Peyer's patch (tissue), 4 donors: ENCODE data around the gene GPC2.

Source experiments
- CTCF ChIP-seq, 6 experiments: fragments of 450-650 bp in 4 of 6; fragments of 200-600 bp in 2 of 6; sonication (generic) in 1 of 6; IDR thresholded peaks; one replicate each; pipeline ENCODE4 v1.5.1; 2017 to 2019; ENCODE audit warnings: antibody characterized with exemption in 6 of 6, mild to moderate bottlenecking in 3 of 6, moderate library complexity in 1 of 6
- POLR2A ChIP-seq, 2 donors: fragments of 450-650 bp; IDR thresholded peaks; one replicate each; pipeline ENCODE4 v1.5.1; 2017; ENCODE audit warnings: antibody characterized with exemption in 2 of 2, mild to moderate bottlenecking in 2 of 2, moderate library complexity in 2 of 2

GRCh38 chr7:100198266-100198665, 21.1 kb upstream of the GPC2 start:
- TF ChIP-seq POLR2A (IDR thresholded peaks at IDR 0.05) (no peak), CTCF (IDR thresholded peaks at IDR 0.05) (no peak)
